GM18907 (cell line): ENCODE results near the gene CELA2B.
"Not testable (repeated sequence)": the region's sequence is repeated elsewhere in the genome, so short reads cannot be mapped to it uniquely, and the experiment has no call there.

Experiments used
- ATAC-seq: cut with Tn5 transposase; IDR thresholded peaks from one replicate; pipeline ENCODE4 v1.9.1; 2021; ENCODE audit warnings: mild to moderate bottlenecking, moderate library complexity; ENCODE audit not compliant: unreplicated experiment

CELA2B gene

DNA sequence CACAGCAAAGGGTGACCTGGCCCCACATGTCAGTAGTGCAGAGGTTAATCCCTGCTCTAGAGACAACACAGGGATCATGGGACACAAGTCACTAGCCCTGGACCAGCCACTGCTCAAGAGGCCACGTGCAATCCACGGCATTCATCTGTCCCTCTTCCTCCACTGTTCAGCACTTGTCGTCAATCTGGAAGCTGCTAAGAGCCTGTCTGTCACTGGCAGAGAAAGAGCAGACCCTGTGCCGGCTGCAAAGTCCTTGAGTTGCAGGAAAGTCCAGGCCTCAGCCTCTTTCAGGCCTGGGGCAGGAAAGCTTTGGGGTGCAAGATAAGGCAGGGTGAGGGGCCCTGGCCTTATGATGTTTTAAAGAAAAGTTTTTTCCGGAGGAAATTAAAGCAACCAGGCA is 16.7 kb downstream of the CELA2B start:
- no peak for ATAC-seq

- no peak for ATAC-seq
Measured at GRCh38 chr1:15493869-15494390, 18.0 kb downstream of the CELA2B start.

DNA sequence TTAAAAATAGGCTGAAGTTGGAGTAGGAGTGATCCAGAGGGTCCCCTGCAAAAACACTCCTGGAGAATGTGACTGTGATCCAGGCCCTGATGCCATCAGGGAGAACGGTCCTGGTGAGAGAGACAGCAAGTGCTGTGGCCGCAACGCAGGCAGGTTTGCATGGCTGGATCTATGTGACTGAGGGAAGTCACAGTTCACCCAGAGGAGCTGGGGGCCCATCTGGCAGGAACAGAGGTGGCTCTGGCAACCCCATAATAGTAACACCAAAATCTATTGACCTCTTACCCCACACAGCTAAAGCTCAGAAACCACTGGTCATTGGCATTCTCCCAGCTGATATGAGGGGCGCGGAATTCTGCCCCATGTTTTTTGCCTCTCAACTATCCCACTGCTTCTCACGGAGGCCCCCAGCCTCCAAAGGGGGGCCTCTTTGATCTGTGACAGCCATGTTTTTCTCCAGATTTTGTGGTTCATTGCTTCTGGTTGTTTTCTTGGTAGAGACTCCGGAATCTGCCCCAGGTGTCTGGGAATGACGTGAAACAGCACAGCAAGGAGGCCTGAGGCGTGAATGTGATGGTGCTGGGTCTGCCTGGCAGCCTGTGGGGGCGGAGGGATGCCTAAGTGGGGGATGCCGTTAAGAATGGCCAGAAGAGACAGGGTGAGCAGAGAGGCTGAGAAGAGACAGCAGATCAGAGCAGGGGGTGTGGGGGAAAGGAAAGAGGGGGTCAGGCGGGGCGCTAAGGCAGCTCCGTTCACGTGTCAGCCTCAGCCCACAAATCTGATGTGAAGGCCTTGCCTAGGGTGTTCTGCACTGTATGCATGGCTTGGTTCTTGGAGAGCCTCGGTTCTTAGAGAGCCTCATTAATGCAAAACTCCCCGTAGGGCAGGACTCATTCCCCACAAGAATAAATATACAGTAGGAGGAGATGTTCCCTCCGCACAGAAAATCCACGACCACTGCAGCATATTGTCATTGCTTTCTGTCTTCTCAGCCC is 24.6 kb downstream of the CELA2B start:
- no peak for ATAC-seq

DNA sequence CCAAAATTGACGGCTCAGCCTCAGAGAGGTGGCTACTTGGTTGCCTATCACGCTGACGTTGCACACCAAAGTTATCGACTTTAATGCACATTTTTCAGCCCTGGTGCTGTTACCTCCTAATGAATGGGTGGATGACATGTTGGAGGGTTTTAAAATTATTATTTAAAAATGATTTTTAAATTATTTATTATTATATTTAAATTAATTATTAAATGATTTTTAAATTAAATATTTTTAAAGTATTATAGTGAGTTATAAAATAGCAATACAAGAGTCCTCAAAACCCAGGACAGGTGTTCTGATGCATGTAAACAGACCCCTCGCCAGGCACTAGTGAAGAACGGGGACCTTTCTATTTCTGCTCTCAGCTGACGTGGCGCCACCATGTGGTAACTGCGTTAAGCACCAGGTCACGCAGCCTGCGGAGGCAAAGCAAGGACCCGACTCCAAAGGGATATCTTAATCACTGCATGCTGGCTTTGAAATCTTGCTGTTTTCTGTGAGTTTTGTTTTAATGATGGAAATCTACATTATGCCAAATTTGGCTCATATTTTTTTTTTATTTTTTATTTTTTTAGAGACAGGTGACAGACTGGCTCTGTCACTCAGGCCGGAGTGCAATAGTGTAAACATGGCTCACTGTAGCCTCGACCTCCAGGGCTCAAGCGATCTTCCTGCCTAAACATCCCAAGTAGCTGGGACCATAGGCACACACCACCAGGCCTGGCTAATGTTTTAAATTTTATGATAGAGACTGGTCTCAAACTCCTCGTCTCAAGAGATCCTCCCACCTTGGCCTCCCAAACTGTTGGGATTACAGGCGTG is 25.5 kb downstream of the CELA2B start:
- no peak for ATAC-seq

GRCh38 chr1:15504436-15504835 is 28.5 kb downstream of the CELA2B start:
- ATAC-seq = no peak

DNA sequence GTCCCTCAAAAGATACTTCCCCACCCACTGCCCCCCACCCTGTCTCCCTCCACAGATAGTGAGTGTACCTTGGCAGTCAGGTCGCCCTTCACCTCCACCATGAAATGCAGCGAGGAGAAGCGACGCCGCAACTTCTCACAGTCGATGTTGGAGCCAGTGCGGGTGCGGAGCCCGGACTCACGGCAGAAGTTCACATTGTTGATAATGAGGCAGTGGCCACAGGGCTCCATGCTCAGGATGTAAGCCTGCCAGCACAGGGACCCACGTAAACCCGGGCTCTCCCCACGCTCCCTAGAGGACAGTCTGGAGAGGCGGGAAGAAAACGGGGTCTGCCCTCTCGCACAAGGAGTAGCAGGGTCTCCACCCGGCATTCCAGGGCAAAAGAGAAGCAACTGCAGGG is 30.9 kb downstream of the CELA2B start:
- no peak for ATAC-seq

DNA sequence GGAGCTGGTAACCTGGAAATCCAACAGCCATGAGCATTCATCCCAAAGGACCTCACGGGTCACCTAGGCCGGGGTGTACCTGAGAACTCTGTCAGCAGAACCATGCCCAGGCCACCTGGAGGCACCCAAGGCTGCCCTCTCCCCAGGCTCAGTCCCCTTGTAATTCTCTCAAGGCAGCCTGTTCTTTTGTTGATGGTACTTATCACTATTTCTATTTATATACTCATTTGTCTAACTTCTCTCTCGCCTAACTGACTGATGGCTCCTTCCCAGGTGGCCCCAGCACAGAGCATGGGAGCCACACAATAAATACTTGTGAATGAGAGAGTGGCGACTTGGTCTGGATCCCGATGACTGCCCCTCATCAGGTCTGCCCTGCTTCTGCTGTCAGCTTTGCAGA is 31.4 kb downstream of the CELA2B start:
- ATAC-seq = no peak

DNA sequence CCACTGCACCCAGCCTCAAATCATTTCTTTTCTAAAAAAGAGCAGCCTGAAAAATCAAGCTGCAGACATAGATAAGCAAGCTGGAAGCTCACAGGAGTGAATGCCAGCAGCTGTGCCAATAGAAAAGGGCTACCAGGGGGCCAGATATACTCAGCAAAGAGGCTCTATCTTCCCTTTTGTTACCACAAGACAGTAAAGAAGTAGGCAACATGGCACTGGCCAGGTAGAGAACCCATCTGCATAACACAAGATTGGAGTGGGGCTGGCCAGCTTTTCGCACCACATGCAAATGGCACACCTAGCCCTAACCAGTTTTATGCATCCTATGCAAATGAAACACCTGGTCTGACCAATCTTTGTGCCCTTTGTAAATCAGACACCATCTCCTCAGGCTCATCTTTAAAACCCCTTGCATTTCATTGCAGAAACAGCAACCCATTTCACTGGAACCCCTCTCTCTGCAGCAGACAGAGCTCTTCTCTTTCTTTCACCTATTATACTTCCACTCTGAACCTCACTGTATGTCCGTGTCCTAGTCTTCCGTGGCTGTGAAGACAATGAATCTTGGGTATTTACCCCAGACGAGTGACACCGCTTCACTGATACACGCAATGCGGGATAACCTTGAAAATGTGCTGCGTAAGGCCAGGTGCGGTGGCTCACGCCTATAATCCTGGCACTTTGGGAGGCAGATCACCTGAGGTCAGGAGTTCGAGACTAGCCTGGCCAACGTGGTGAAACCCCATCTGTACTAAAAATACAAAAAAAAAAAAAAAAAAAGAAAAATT is 33.0 kb downstream of the CELA2B start:
- no peak for ATAC-seq

DNA sequence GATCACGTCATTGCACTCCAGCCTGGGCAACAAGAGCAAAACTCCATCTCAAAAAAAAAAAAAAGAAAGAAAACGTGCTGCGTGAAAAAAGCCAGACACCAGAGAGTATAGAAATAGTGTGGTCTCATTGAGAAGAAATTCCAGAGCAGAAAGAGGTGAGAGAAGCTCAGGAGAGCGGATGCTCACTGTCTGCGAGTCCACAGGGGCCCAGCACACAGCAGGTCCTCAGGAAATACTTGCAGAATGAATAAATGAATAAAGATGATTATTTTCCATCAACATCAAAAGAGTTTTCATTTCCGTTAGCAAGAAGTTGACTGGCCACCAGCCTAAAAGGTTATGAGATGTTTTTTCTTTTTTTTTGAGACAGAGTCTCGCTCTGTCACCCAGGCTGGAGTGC is 33.7 kb downstream of the CELA2B start:
- ATAC-seq = no peak

DNA sequence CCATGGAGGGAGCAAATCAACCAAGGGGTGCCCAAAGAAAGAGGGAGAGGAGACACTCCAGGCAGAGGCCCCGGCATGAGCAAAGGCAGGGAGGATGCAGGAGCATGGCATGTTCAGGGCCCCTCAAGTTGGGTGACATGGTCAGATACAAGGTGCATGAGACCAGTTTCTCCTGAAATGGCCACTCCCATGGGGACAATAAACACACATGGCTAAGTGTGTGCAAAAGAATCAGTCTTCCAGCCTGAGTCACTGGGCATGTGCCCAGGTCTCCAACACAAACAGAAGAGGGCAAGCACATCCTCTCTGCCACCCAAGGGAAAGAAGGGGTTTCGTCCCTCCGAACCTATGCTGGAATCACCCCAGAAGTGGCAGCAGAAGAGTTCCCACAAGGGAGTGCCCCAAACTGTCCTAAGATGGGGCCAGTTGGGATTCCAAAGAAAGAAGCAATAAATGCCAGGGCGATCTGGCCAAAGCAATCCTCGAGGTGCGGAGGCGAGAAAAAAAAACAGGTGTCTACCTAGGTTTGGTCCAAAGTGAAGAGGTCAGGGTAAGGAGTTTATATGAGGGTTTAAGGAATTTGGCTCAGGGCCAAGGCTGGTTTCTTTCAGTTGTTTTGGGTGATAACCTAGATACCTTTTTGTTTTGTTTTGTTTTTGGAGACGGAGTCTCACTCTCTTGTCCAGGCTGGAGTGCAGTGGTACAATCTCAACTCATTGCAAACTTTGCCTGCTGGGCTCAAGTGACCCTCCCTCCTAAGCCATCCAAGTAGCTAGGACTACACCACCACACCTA is 34.9 kb downstream of the CELA2B start:
- ATAC-seq = no peak

DNA sequence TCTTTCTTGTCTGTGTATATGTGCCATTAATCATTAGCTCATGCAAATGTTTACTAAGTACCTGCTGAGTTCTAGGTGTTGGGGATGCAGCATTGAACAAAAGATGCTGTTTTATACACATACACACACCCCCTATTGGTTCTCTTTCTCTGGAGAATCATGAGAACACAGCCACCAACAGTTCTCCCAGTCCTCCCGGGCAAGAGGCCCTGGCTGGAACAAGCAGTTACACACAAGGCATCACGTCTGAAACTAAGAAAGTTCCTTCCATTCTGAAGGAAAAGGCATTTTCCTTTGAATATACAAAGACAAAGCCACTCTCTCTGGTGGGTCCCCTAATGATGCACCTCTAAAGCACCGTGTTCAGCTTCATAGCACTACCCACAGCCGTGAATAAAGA is 37.3 kb downstream of the CELA2B start:
- ATAC-seq = no peak

GRCh38 chr1:15513919-15514318 is 38.0 kb downstream of the CELA2B start:
- no peak for ATAC-seq

DNA sequence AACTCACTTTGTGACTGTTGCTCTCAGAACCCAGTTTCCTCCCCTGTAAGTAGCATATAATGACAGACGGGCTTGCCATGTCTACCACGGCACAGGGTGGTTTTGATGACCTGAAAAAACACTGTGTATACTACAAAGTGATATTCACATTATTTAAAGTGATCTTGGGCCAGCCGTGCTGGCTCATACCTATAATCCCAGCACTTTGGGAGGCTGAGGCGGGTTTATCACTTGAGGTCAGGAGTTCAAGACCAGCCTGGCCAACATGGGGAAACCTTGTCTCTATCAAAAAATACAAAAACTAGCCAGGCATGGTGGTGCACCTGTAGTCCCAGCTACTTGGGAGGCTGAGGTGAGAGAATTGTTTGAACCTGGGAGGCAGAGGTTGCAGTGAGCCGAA is 38.7 kb downstream of the CELA2B start:
- ATAC-seq = not testable (repeated sequence)

DNA sequence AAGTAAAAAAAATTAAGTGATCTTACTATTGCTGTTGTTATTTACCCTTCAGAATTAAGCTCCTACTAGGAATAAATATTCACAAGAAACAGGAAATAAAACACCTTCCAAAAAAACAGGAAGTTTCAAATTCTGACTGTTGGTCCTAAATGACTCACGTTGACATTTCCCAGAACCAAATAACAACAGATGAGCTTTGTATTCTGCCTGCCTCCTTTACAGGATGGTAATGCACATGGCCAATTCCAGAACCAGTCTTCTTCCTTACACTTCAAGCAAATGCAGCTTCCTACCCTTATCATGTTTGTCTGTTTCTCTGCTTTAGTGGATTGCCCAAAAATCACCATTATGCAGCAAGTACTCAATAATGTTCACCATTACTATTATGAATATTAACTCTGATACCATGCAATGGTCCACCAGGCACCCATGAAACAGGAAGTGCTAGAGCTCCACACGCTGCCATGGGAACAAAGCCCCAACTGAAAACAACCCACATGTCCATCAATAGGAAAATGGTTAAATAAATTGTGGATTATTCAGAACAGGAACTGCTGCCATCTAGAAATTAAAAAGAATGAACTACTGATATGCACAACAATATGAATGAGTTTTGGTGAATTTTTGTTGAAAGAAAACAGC is 39.2 kb downstream of the CELA2B start:
- no peak for ATAC-seq

- ATAC-seq = no peak
Measured at GRCh38 chr1:15519625-15520024, 43.7 kb downstream of the CELA2B start.

DNA sequence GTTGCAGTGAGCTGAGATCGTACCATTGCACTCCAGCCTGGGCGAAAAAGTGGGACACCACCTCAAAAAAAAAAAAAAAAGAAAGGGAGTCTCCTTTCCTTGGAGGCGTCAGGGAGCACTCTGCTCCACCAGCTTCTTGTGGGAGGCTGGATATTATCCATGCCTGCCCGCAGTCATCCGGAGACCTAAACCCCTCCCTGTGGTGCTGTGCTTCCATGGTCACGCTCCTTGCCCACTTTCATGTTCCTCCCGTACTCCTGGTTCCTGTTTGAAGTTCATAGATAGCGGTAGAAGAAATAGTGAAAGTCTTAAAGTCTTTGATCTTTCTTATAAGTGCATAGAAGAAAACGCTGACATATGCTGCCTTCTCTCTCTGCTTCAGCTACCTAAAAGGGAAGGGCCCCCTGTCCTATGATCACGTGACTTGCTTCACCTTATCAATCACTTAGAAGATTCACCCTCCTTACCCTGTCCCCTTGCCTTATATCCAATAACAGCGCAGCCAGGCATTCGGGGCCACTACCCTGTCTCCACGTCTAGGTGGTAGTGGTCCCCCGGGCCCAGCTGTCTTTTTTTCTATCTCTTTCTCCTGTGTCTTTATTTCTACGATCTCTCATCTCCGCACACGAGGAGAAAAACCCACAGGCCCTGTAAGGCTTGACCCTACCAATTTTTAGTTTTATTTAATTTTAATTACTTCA is 45.5 kb downstream of the CELA2B start:
- ATAC-seq = not testable (repeated sequence)

- ATAC-seq = no peak
Measured at GRCh38 chr1:15522551-15522950, 46.6 kb downstream of the CELA2B start.

GRCh38 chr1:15523104-15524020 is 47.5 kb downstream of the CELA2B start:
- ATAC-seq = no peak
